HG02798 (cell line): Measurements from ENCODE around the gene TRNP1.

ENCODE experiments used
- ATAC-seq: cut with Tn5 transposase; IDR thresholded peaks from one replicate; pipeline ENCODE4 v1.9.1; 2021; ENCODE audit warnings: mild to moderate bottlenecking; ENCODE audit not compliant: unreplicated experiment, poor library complexity

The TRNP1 gene

DNA sequence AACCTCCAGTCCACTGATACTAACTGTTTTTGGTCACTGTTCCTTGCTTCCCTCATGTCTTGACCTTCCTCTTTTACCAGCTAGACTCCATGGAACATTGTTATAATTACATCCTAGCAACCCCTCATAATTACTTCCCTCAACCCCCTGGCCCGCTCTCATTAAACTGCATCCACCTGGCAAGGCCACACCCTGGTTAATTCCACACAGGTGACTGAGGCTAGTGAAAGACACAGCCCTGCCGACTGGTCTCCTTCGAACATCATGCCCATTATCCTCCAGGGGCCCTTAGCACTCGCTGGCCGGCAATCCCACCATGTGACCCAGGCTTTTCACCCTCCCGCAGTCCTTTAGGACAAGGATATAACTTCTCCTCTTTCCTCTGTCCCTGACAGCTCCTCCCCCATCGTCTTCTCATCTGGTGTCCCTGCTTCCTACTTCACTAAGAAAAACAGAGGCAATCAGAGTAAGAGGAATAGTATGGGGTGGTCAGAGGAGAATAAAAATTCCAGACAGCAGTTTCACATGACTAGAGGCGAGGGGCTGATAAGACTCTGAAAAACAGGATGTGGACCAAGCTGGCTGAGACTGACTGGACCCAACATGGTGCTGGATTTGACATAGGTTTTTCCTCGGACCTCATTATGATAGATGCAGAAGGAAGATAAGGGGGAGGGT lies 28.0 kb downstream of the TRNP1 start:
- ATAC-seq, result no peak

DNA sequence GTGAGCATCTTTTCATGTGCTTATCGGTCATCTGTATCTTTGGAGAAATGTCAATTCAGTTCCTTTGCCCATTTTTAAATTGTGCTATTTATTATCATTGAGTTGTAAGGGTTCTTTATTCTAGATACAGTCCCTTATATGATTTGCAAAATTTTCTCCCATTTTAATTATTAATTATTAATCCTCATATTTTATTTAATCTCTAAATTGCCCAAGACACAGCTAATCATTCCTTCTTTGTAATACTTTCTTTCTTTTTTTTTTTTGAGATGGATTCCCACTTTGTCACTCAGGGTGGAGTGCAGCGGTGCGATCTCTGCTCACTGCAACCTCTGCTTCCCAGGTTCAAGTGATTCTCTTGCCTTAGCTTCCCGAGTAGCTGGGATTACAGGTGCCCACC lies 32.2 kb downstream of the TRNP1 start:
- ATAC-seq, result no peak

GRCh38 chr1:27026621-27027574 lies 33.4 kb downstream of the TRNP1 start:
- no peak for ATAC-seq

- no peak for ATAC-seq
These were observed 34.2 kb downstream of the TRNP1 start for GRCh38 chr1:27027575-27028250.

- ATAC-seq, result no peak
These were observed 36.0 kb downstream of the TRNP1 start for GRCh38 chr1:27029517-27029916.

- ATAC-seq, result no peak
These were observed 38.0 kb downstream of the TRNP1 start for GRCh38 chr1:27031235-27032118.

- no peak for ATAC-seq
These were observed 38.6 kb downstream of the TRNP1 start for GRCh38 chr1:27032119-27032461.

DNA sequence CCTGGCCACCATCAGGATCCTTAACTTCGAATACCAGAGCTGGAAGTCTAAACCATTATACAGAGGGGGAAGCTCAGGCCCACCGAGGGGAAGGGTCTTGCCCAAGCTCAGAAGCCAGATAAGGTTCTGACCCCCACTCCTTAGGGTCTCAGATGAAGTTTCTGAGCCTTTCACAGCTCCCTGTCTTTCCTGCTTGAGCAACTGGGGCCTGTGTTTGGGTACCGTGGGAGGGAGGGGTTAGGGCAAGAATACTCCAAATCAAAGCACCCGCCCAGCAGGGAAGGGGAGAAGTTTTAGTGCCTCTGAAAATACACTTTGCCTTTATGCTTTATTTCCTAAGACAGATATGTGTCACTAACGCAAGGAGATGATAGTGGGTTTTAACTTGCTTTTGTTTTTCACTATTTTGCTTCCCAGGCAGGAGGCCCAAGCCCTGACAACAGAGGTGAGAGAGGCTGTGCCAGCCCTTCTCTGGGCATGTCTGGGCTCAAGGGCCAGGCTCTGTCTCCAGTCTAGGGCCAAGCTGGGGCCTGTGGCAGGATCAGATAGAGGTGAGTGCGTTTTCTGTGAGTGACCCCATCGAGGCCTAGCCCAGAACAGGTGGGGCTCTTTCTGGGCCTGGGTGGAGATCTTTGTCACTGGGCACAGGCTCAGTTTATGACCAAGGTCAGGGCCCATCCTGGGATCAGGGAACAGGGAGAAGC lies 39.7 kb downstream of the TRNP1 start:
- ATAC-seq, result no peak

DNA sequence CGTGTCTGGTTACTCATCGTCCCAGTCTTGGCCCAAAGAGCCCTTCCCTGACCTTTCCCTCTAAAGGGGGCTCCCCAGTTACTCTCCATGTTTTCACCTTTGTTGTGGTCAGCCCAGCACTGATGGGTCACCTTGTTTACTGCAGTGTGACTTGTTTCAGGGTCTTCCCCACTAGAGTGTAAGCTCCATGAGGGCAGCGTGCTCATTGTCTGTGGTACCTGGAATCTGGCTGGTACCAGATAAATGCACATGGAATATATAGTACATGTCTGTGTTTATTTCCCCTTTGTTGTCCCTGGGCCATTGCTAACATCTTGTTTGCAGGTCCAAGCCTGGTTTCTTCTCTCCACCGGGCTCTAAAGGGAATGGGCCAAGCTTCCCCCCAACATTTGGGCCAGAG lies 41.9 kb downstream of the TRNP1 start:
- ATAC-seq, result no peak

DNA sequence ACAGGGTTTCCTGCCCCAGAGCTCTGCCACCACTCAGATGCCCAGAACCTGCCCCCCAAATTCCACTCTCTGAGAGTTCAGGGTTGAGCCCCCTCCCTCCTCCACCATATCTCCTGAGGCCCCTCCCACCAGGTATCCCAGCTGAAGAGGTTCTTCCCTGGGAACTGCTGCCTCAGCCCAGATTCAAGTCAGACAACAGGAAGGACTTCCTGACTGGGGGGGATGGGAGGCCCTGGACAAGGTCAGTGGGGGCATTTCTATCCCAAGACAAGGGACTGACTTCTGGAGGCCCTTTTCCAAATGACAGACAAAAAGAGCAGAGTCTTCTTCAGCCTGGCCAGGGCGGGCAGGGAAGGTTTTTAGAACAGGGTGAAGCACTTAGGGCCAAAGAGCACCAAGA lies 43.2 kb downstream of the TRNP1 start:
- no peak for ATAC-seq

GRCh38 chr1:27037518-27037917 lies 44.0 kb downstream of the TRNP1 start:
- no peak for ATAC-seq

GRCh38 chr1:27038020-27038419 lies 44.5 kb downstream of the TRNP1 start:
- no peak for ATAC-seq

- no peak for ATAC-seq
These were observed 49.2 kb downstream of the TRNP1 start for GRCh38 chr1:27042670-27043069.

GRCh38 chr1:27044613-27045151 lies 51.2 kb downstream of the TRNP1 start:
- ATAC-seq, result peak; percentile 63

DNA sequence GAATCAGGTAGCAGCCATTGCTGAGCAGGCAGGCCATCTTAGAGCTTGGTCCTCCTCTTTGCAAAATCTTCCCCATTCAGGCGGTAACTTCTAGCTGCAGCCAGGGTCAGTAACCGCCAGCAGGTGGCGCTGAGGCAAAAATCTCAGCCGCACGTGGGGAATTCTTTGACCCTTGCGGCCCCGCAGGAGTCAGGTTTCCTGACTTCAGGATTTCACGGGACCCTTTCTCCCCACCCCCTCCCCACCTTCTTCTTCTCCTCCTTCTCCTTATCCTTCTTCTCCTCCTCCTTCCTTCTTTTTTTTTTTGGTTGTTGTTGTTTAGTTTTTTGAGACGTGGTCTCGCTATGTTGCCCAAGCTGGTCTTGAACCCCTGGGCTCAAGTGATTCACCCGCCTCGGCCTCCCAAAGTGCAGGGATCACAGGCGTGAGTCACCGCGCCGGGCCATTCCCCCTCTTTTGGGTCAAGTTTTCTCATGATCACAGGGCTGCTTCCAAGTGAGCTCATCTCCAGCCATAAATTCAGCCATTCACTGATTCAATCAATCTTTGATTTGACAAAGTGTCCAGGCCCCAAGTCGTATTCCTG lies 52.6 kb downstream of the TRNP1 start:
- ATAC-seq, result no peak

DNA sequence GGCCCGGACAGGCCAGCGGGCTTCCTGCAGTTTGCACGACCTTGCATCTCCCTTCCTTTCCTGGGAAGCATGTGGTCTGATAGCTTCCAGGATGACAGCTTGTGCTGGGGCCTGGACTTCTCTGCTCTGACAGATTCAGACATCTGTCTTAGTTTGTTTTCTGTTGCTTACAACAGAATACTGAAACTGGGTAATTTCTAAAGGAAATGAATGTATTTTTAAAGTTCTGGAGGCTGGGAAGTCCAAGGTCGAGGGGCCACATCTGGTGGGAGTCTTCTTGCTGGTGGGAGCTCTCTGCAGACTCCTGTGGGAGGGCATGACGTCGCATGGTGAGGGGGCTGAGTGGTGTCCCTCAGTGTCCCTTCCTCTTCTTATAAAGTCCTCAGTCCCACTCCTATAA lies 54.4 kb downstream of the TRNP1 start:
- no peak for ATAC-seq

GRCh38 chr1:27049100-27049499 lies 55.6 kb downstream of the TRNP1 start:
- no peak for ATAC-seq

- no peak for ATAC-seq
These were observed 56.1 kb downstream of the TRNP1 start for GRCh38 chr1:27049607-27050006.
